GM21576 (cell line): ENCODE results near the gene RBM3.

ENCODE experiments used
- ATAC-seq: cut with Tn5 transposase; IDR thresholded peaks from one replicate; pipeline ENCODE4 v1.9.1; 2021; ENCODE audit warnings: mild to moderate bottlenecking, moderate library complexity; ENCODE audit not compliant: unreplicated experiment

The RBM3 gene

GRCh38 chrX:48617542-48618340 is 43.5 kb downstream of the RBM3 start:
- ATAC-seq, result no peak

- no peak for ATAC-seq
Observed at GRCh38 chrX:48626401-48627298, 52.4 kb downstream of the RBM3 start.
